ENCODE results near the gene LCAT.

Gene LCAT

DNA sequence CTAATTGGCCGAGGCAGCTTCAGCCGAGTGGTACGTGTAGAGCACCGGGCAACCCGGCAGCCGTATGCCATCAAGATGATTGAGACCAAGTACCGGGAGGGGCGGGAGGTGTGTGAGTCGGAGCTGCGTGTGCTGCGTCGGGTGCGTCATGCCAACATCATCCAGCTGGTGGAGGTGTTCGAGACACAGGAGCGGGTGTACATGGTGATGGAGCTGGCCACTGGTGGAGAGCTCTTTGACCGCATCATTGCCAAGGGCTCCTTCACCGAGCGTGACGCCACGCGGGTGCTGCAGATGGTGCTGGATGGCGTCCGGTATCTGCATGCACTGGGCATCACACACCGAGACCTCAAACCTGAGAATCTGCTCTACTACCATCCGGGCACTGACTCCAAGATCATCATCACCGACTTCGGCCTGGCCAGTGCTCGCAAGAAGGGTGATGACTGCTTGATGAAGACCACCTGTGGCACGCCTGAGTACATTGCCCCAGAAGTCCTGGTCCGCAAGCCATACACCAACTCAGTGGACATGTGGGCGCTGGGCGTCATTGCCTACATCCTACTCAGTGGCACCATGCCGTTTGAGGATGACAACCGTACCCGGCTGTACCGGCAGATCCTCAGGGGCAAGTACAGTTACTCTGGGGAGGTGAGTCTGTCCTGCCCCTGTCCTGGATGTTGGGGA lies 34.7 kb downstream of the LCAT start:
- no peak for FAIRE-seq

DNA sequence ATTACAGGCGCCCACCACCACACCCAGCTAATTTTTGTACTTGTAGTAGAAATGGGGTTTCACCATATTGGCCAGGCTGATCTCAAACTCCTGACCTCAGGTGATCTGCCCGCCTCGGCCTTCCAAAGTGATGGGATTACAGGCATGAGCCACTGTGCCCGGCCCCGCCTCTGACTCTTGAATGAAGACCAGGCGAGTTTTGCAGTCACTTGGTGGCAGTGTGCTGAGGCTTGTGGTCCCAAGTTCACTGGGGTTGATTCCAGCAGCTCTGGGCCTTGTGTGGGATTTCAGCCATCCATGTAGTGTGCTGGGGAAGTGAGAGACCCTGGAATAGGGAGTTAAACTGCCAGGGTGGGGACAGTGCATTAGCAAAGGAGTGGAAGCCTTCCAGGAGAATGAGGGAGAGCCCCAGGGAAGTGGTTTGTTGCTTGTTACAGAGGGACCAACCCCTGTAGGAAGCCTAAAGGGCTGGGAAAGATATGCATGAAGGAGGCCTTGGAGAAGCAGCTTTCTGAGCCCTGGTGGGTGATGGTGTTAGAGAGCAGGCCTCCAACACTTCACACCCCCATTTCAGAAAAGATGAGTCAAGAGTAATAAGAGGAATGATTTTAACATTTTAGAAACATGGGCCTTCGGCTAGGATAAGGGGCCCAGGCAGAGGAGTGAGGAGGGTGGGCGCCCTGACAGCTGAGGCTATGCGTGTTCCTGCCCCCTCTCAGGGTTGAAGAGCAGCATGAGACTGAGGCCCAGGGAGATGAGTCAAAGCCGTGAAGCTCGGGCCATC lies 36.3 kb downstream of the LCAT start:
- no peak for FAIRE-seq

DNA sequence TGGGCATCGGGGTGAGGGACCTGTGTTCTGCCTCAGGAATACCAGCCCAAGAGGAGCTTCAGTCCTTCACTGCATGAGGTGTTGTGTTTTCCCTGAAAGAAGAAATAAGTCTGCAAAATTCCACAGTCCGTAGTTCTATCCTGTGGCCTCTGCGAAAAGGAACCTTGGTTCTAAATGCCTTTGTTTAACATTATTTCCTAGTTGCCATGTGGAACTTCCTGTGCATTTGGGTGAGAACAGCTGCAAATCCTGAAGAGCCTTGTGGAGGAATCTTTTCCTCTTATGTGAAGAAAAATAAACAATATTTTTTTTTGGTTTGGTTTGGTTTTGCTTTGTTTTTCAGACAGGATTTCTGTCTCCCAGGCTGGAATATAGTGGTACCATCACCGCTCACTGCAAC lies 41.1 kb downstream of the LCAT start:
- no peak for FAIRE-seq

DNA sequence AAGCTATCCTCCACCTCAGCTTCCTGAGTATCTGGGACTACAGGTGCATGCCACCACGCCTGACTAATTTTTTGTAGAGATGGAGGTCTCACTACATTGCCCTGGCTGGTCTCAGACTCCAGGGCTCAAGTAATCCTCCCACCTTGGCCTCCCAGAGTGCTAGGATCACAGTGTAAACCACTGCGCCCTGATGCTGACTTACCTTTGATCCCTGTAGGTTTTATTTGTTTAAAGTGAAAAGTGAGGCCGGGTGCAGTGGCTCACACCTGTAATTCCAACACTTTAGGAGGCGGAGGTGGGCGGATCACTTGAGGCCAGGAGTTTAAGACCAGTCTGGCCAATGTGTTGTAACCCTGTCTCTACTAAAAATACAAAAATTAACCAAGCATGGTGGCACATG lies 42.2 kb downstream of the LCAT start:
- FAIRE-seq, result no peak

DNA sequence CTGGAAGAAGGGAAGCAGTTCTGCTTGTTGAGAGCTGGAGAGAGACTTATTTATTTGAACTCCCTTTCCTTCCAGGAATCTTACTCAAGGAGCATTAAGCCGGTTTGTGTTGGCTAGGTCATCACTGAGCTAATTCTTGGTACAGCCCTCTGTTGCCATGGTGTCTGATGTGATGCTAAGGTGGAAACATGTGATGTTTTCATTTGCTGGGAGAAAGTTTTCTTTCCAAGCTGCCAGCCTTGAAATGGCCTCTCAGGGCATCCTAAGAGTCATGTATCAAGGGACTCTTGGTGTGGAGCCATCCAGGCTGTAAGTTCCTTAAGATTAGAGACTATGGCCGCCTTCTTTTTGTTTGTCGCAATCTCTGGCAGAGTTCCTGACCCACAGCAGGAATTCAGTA lies 46.7 kb downstream of the LCAT start:
- no peak for FAIRE-seq

DNA sequence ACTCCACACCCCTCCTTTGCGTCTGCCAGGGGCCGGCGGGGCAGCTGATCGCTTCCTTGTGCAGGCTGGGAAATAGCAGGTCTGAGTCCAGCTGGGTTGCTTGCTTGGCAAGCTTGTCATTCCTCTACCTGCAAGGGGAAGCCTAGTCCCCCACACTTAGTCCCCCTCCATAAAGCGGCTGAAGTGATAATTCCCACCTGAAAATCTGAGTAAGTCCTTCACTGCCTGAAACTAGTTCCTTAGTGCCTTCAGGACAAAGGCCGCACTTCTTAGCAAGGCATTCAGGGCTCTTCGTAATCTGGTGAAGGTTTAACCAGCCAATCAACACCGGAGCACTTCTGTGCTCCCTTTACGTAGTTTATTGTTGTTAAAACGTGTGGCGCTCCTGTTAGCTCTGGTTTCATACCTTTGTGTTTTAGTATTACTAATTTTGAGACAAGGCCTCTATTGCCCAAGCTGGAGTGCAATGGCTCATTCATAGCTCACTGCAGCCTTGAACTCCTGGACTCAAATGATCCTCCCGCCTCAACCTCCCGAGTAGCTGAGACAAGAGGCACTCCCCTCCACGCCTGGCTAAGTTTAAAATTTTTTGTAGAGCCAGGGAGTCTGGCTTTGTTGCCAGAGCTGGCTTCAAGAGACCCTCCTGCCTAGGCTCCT lies 50.0 kb downstream of the LCAT start:
- no peak for FAIRE-seq

DNA sequence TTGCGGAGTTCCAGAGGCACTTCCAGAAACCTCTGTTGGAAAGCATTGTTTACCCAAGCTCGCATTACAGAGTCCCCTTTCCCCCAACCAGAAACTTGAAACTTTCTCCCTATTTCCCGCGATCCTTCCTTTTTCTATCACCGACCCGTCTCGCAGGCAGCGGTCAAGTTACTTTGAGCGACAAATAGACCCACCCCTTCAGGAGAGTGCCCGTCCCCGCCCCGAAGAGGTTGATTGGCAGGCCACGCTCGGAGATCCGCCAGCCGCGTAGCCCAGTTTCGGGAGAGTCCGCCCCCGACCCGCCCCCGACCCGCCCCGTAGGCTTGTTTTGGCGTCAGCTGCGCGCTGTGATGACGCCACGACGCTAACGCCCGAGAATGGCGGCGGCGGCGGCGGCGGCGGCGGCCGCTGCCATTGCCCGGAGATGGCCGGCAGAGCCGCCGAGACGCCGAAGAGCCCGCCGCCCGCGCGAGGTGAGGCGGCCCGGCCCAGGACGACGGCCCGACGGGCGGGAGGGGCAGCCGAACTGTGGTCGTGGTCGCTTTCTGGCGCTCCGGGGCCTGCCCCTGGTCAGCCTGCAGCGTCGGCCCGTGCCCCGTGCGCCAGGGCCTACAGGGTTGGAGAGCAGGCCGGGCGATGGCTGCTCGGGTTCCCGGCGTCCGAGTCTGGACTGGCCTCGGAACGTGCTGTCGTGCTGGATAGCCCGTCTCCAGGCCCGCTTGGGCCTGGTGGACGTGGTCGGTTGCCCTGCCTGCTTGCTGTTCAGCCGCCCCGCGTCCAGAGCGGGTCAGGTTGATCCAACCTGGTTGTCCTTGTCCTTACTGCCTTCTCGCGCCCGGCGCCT lies 50.8 kb downstream of the LCAT start, which contains the start of gene PSKH1:
Gene PSKH1, plus strand, starts transcription at position 356 of the 844 bp plus-strand sequence. CDS start 15,496 bp downstream, outside the sequence.
- FAIRE-seq, result no peak

DNA sequence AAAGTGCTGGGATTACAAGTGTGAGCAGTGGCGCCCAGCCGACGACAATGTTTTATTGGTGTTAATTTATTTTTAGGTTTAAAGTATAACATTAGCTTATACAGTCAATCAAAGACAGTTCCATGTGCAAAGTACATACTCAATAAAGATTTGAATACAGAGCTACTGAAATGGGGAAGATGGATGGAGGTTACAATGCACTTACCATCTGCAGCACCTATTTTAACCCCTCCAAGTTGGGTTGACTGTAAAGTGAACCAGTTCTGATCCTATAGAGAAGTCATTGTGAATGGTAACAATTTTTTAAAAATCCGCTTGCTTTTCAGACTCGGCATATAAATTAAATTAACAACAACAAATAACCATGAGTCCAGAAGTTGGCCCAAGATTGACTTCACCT lies 51.5 kb downstream of the LCAT start:
- no peak for FAIRE-seq
